Loucy (cell line): ENCODE measurements around the gene RBP3.

Source experiments
- H2AFZ ChIP-seq: fragments of 200-600 bp; sonication (generic); 2 replicates; pipeline ENCODE4 v1.6.0; 2016; ENCODE audit warnings: antibody characterized with exemption, mild to moderate bottlenecking, low read length, moderate library complexity
- H3F3A ChIP-seq: fragments of 200-600 bp; 2 replicates; pipeline ENCODE4 v1.6.0; 2016; ENCODE audit warnings: antibody characterized with exemption, low read depth, mild to moderate bottlenecking
- H3K27me3 ChIP-seq: fragments of 200-600 bp; sonication (generic); 2 replicates; pipeline ENCODE4 v1.6.1; 2014; ENCODE audit warnings: low read length, mild to moderate bottlenecking; ENCODE audit not compliant: insufficient read depth, poor library complexity, severe bottlenecking
- H3K36me3 ChIP-seq: fragments of 200-600 bp; sonication (generic); 2 replicates; pipeline ENCODE4 v1.6.1; 2016; ENCODE audit warnings: low read length; ENCODE audit not compliant: insufficient read depth
- H3K4me1 ChIP-seq: fragments of 200-600 bp; sonication (generic); 2 replicates; pipeline ENCODE4 v1.5.1; 2014; ENCODE audit warnings: low read length, mild to moderate bottlenecking; ENCODE audit not compliant: insufficient read depth, poor library complexity, severe bottlenecking
- H3K4me2 ChIP-seq: fragments of 200-600 bp; sonication (generic); 2 replicates; pipeline ENCODE4 v1.6.0; 2014; ENCODE audit warnings: antibody characterized with exemption, low read length, low read depth, mild to moderate bottlenecking; ENCODE audit not compliant: poor library complexity, severe bottlenecking
- H3K4me3 ChIP-seq: fragments of 200-600 bp; sonication (generic); 2 replicates; pipeline ENCODE4 v1.5.1; 2014; ENCODE audit warnings: low read length, mild to moderate bottlenecking, mixed read lengths; ENCODE audit not compliant: poor library complexity, severe bottlenecking
- H3K79me2 ChIP-seq: fragments of 200-600 bp; sonication (generic); 2 replicates; pipeline ENCODE4 v1.6.1; 2014; ENCODE audit warnings: low read length; ENCODE audit not compliant: insufficient read depth
- H3K9ac ChIP-seq: fragments of 200-600 bp; sonication (generic); 2 replicates; pipeline ENCODE4 v1.6.0; 2014; ENCODE audit warnings: mild to moderate bottlenecking, low read depth, low read length, moderate library complexity; ENCODE audit not compliant: poor library complexity, severe bottlenecking
- H3K9me2 ChIP-seq: fragments of 200-600 bp; sonication (generic); replicated peaks from 2 replicates; pipeline ENCODE4 v1.6.1; 2016; ENCODE audit warnings: low read depth, low read length, mixed read lengths
- H3K9me3 ChIP-seq: fragments of 200-600 bp; sonication (generic); 2 replicates; pipeline ENCODE4 v1.6.1; 2014; ENCODE audit warnings: mild to moderate bottlenecking, antibody characterized with exemption, low read length, low read depth; ENCODE audit not compliant: insufficient read depth
- H4K20me1 ChIP-seq: fragments of 200-600 bp; sonication (generic); 2 replicates; pipeline ENCODE4 v1.6.0; 2014; ENCODE audit warnings: antibody characterized with exemption, low read length, mild to moderate bottlenecking; ENCODE audit not compliant: insufficient read depth, poor library complexity, severe bottlenecking
- EZH2phosphoT487 ChIP-seq: fragments of 200-600 bp; IDR thresholded peaks from 2 replicates; pipeline ENCODE4 v1.6.1; 2018; ENCODE audit warnings: antibody characterized with exemption, mild to moderate bottlenecking, moderate library complexity, borderline replicate concordance
- TF ChIP-seq, protein P1 (sequence below): fragments of 200-600 bp; sonication (generic); conservative IDR thresholded peaks from 2 replicates; pipeline ENCODE4 v1.5.1; 2014; ENCODE audit warnings: mild to moderate bottlenecking, antibody characterized with exemption, low read length

RBP3 gene

DNA sequence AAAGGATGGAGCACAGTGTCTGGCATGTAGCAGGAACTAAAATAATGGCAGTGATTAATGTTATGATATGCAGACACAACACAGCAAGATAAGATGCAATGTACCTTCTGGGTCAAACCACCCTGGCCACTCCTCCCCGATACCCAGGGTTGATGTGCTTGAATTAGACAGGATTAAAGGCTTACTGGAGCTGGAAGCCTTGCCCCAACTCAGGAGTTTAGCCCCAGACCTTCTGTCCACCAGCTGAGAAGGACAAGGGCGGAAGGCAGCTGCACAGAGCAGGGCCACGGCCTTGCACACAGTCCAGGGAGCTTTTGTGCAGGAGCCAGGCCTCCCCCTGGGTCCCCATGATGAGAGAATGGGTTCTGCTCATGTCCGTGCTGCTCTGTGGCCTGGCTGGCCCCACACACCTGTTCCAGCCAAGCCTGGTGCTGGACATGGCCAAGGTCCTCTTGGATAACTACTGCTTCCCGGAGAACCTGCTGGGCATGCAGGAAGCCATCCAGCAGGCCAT lies at the start of gene RBP3:
Gene RBP3 (plus strand): TSS at position 226 of the 514 bp plus-strand sequence. CDS start 122 bp downstream, at position 348.
- Histone ChIP-seq H3K9me2 (no peaks in the 10 kb centered on the region), H3K9me3 (no peaks in the 10 kb centered on the region), H3K36me3 (no peaks in the 10 kb centered on the region), H3F3A (no peaks in the 10 kb centered on the region), H3K27me3 (no peaks in the 10 kb centered on the region), H3K4me3 (no peak within 1 kb of the TSS), H3K4me2 (no peak within 1 kb of the TSS), H3K9ac (no peak within 1 kb of the TSS), H3K79me2 (no peaks in the 10 kb centered on the region), H2AFZ (no peak within 1 kb of the TSS), H3K4me1 (no peaks in the 10 kb centered on the region), H4K20me1 (no peaks in the 10 kb centered on the region)
- TF ChIP-seq, protein P1, sequence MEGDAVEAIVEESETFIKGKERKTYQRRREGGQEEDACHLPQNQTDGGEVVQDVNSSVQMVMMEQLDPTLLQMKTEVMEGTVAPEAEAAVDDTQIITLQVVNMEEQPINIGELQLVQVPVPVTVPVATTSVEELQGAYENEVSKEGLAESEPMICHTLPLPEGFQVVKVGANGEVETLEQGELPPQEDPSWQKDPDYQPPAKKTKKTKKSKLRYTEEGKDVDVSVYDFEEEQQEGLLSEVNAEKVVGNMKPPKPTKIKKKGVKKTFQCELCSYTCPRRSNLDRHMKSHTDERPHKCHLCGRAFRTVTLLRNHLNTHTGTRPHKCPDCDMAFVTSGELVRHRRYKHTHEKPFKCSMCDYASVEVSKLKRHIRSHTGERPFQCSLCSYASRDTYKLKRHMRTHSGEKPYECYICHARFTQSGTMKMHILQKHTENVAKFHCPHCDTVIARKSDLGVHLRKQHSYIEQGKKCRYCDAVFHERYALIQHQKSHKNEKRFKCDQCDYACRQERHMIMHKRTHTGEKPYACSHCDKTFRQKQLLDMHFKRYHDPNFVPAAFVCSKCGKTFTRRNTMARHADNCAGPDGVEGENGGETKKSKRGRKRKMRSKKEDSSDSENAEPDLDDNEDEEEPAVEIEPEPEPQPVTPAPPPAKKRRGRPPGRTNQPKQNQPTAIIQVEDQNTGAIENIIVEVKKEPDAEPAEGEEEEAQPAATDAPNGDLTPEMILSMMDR: no peak
- no peak for TF ChIP-seq EZH2phosphoT487

DNA sequence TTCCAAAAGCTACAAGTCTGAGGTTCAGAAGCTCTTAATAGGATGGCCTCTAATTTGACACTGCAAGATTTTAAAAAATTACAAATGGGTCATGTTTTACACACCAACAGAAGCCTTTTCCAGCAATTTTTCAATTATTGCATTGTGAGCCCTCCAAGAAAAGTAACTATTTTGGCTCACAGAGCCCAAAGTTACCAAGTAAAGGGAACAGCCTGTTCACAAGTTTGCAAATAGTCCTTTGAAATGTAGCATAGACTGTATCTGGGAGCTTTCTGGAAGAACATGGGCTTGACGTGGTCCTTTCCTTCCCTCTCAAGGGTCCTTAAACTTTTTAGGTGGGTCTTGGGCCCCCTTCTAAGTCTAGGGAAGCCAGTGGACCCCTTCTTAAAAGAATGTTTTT lies 49.4 kb upstream of the RBP3 start:
- H2AFZ ChIP-seq: no peak overlapping the region; the same call in 1 of the 2 replicates
- TF ChIP-seq EZH2phosphoT487: no peak
- TF ChIP-seq, protein P1: no peak
- H3K27me3 ChIP-seq: no peaks in the 10 kb centered on the region
- H3K36me3 ChIP-seq: no peaks in the 10 kb centered on the region
- H3F3A ChIP-seq: no peaks in the 10 kb centered on the region
- H3K9me3 ChIP-seq: no peaks in the 10 kb centered on the region
- no peaks in the 10 kb centered on the region for H4K20me1 ChIP-seq
- no peak overlapping the region for H3K4me3 ChIP-seq
- H3K9me2 ChIP-seq: no peaks in the 10 kb centered on the region
- H3K4me1 ChIP-seq: peaks cover 34% of the 10 kb centered on the region
- no peaks in the 10 kb centered on the region for H3K79me2 ChIP-seq
- no peak overlapping the region for H3K9ac ChIP-seq
- no peak overlapping the region for H3K4me2 ChIP-seq

DNA sequence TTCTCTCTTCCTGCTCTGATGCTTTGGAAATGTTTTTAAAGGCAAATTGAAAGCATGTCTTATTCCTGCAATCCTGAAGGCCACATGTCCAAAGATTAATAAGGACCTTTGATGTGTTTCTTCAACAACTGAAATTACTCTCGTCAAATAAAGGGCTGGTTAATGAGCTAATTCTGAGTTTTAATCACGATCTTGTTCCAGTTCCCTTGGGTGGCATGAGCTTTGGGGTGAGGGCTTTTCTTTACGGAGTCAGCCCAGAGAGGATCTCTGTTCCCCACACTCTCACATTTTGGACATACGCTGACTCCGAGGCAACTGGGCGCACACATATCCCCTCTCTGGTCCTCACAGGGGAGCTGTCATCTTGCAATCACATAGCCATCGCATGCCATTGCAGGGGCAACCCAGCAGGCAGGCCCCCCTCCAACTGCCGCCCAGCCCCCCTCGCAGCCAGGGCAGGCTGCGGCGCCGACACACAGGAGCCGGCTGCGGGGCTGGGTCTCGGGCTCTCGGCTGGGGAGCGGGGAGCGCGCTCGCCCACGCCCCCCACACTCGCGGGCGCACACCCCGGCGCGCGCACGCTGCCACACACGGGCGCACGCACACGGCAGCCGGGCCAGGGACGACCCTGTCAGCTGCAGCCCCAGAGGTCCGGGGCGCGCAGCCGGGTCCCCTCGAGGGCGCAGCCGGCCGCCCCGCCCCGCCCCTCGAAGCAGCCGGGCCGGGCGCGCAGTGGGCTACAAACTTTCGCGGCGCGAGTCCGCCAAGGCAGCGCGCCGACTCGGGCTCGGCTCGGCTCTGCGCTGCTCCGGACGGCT lies 48.3 kb upstream of the RBP3 start, which contains the start of gene GDF10:
Gene GDF10 (plus strand): TSS at position 587 of the 818 bp plus-strand sequence. CDS start 455 bp downstream, outside the sequence.
- H3K9ac ChIP-seq: peak within 1 kb of the TSS; percentile 9
- H3K4me3 ChIP-seq: no peak within 1 kb of the TSS
- H3K79me2 ChIP-seq: no peaks in the 10 kb centered on the region
- no peak within 1 kb of the TSS for H3K4me2 ChIP-seq
- no peaks in the 10 kb centered on the region for H4K20me1 ChIP-seq
- TF ChIP-seq, protein P1: no peak
- TF ChIP-seq EZH2phosphoT487: no peak
- H3K36me3 ChIP-seq: no peaks in the 10 kb centered on the region
- H3K4me1 ChIP-seq: peaks cover 40% of the 10 kb centered on the region
- no peaks in the 10 kb centered on the region for H3K9me2 ChIP-seq
- H3F3A ChIP-seq: no peaks in the 10 kb centered on the region
- H3K27me3 ChIP-seq: no peaks in the 10 kb centered on the region
- H3K9me3 ChIP-seq: no peaks in the 10 kb centered on the region
- no peak within 1 kb of the TSS for H2AFZ ChIP-seq
